ENCODE results near the gene UGT2B15. TPM values are rescaled to one million over a fixed set of nuclear protein-coding genes. Genes with fewer than 3 reads are reported as not detected.

UGT2B15 gene
- total and polyA plus RNA-seq, 10 of the 15 experiments (the other 5 are each of a cell fraction or from before 2014, with no cell fraction given): not detected

GRCh38 chr4:68651932-68652331 lies 18.5 kb downstream of the UGT2B15 start:
- no peak for TF ChIP-seq CBX3 (IDR thresholded peaks at IDR 0.05; ENCODE audit: borderline replicate concordance, low read depth)
- TF ChIP-seq JUNB (IDR thresholded peaks at IDR 0.05): no peak
- no peak for TF ChIP-seq ZBTB33 (IDR thresholded peaks at IDR 0.05)
- TF ChIP-seq ZBTB11 (CRISPR knock-in tag; IDR thresholded peaks at IDR 0.05): no peak
- TF ChIP-seq SIN3A (IDR thresholded peaks at IDR 0.05; ENCODE audit: low read depth, low read length): no peak
- TF ChIP-seq RAD21 (IDR thresholded peaks at IDR 0.05; ENCODE audit: insufficient read depth, low read depth, low read length): no peak
- no peak for TF ChIP-seq USF1 (IDR thresholded peaks at IDR 0.05; ENCODE audit: borderline replicate concordance, extremely low read length, insufficient read depth, low read depth, low read length)
- no peak for TF ChIP-seq HDAC2 (IDR thresholded peaks at IDR 0.05)
- TF ChIP-seq POLR2A (IDR thresholded peaks at IDR 0.05; ENCODE audit: low read depth, low read length): no peak
- H2AFZ ChIP-seq (ENCODE audit: control insufficient read depth, low read depth, low read length): no peak overlapping the region
- intact Hi-C loops (cut with micrococcal nuclease; ENCODE audit: unreplicated experiment) (no loop called here), in situ Hi-C loops (cut with MboI) (no loop called here)
- H3K4me2 ChIP-seq (ENCODE audit: control insufficient read depth, insufficient read depth): no peak overlapping the region
- no peak overlapping the region for H3K4me3 ChIP-seq
- H3K27ac ChIP-seq (ENCODE audit: control insufficient read depth, insufficient read depth): no peak overlapping the region
- no peaks in the 10 kb centered on the region for H4K20me1 ChIP-seq (ENCODE audit: control insufficient read depth, insufficient read depth)
- H3K79me2 ChIP-seq (ENCODE audit: control insufficient read depth, insufficient read depth, low read length): no peaks in the 10 kb centered on the region
- no peaks in the 10 kb centered on the region for H3K4me1 ChIP-seq (ENCODE audit: control insufficient read depth, insufficient read depth, low read length)
- ChIA-PET CTCF (interaction anchor here (0.7 kb wide), 1 partner anchor 154 kb away, joined by 3 read pairs; no protein-coding TSS in a partner anchor), RAD21 (ENCODE audit: unreplicated experiment) (no interaction called here), POLR2A (interaction anchor here (0.7 kb wide), 1 partner anchor 590 kb away, joined by 4 read pairs; no protein-coding TSS in a partner anchor), SMC1A (ENCODE audit: uncharacterized antibody, unreplicated experiment) (interaction anchor here (0.6 kb wide), 1 partner anchor 932 kb away, joined by 3 read pairs; no protein-coding TSS in a partner anchor)
- H3K27me3 ChIP-seq (replicated peaks in 1 of 2; ENCODE audit: control insufficient read depth in 2 of 2, insufficient read depth in 2 of 2, low read length in 1 of 2): no peaks in the 10 kb centered on the region
- no TSS peak for BruUV-seq (replicated peaks)
- ATAC-seq (no peak), DNase-seq (ENCODE audit: low read depth, low spot score) (no peak), FAIRE-seq (no peak)
- H3K36me3 ChIP-seq (ENCODE audit: control insufficient read depth in 2 of 2, insufficient read depth in 2 of 2, low read length in 1 of 2): no peaks in the 10 kb centered on the region
- WGBS (ENCODE audit: insufficient coverage, insufficient replicate concordance, low lambda C conversion rate, missing lambda C conversion rate): 91% methylated on average over 1 of the region's 1 CpG
- no peaks in the 10 kb centered on the region for H3K9me3 ChIP-seq (replicated peaks; ENCODE audit: control insufficient read depth, insufficient read depth, low read length)
- no peak overlapping the region for H3K9ac ChIP-seq (ENCODE audit: control insufficient read depth, insufficient read depth, low read length)
